GM21576 (cell line): ENCODE data around the gene KLHL18.
"Not testable (repeated sequence)": the region's sequence is repeated elsewhere in the genome, so short reads cannot be mapped to it uniquely, and the experiment has no call there.

ENCODE experiments used
- ATAC-seq: cut with Tn5 transposase; IDR thresholded peaks from one replicate; pipeline ENCODE4 v1.9.1; 2021; ENCODE audit warnings: mild to moderate bottlenecking, moderate library complexity; ENCODE audit not compliant: unreplicated experiment

KLHL18 gene

GRCh38 chr3:47282424-47283192 lies at the start of gene KLHL18, which contains the start of gene KIF9:
Gene KLHL18, plus strand, starts transcription at chr3:47282944. Its CDS starts 22 bp downstream, at chr3:47282966.
Gene KIF9, minus strand, starts transcription at chr3:47282799. Its CDS starts 5,425 bp downstream, at chr3:47277374.
- peak; percentile 82 for ATAC-seq

DNA sequence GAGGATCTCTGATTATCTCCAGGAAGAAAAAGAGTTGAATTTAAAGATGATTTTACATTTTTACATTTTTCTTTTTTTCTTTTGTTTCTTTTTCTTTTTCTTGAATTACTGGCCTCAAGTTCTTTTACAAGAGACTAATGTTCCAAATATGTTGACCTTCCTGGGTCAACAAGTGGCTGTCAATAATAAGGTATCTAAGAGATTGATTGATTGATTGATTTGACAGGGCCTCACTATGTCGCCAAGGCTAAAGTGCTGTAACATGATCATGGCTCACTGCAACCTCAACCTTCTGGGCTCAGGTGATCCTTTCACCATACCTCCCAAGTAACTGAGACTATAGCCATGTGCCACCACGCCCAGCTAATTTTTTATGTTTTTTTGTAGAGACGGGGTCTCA lies 44.7 kb upstream of the KLHL18 start:
- ATAC-seq: no peak

DNA sequence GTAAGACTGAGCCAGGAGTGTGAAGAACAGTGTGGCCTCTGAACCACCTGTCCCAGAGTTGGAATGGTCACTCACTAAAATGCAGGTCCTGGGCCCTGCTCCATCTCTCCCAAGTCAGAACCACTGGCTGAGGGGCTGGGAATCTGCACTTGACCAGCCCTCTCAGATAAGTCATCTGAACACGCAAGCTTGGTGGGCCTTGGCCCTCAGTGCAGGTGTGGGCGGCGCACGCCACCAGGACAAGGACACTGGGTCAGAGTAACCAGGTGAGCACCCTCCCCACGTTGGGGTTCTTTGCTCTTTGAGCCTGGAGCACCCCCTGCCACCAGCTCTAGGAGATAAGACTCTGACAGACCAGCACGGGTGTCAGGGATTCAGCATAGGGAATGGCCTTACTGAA lies 42.8 kb upstream of the KLHL18 start:
- no peak for ATAC-seq

GRCh38 chr3:47243419-47244147 lies 39.2 kb upstream of the KLHL18 start:
- ATAC-seq: no peak

- no peak for ATAC-seq
Observed at GRCh38 chr3:47244531-47245100, 38.1 kb upstream of the KLHL18 start.

GRCh38 chr3:47245271-47245670 lies 37.5 kb upstream of the KLHL18 start:
- no peak for ATAC-seq

- ATAC-seq: no peak
Observed at GRCh38 chr3:47247131-47248064, 35.3 kb upstream of the KLHL18 start.

- no peak for ATAC-seq
Observed at GRCh38 chr3:47250309-47251060, 32.3 kb upstream of the KLHL18 start.

DNA sequence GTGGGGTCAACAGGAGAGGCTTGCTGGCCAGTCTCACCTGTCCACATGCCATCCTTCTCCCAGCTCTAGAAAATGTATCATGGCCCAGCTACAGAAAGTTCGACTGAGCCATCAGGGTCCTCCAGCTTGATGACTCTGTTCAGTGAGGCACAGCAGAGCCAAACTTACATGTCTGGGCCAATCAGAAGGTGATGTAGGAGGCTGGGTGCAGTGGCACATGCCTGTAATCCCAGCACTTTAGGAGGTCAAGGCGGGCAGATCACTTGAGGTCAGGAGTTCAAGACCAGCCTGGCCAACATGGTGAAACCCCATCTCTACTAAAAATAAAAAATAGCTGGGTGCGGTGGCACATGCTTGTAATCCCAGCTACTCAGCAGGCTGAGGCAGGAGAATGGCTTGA lies 31.7 kb upstream of the KLHL18 start:
- ATAC-seq: not testable (repeated sequence)

DNA sequence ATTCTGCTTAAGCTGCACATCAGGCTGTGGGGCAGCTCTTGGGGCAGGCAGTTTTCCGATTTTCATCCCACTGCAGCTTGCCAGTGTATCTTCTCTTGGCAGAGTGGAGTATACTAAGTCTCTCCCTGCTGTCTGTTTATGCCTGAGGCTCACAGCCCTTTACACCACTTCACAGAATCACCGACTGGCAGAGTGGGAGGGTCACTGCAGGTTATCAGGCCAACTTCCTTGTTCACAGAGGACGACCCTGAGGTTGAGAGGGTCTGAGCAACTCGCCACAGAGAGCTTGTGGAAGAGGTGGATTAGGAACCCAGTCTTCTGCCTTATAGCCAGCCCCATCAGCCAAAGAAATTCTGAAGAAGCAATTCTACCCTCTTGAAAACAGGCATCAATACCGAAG lies 31.1 kb upstream of the KLHL18 start:
- no peak for ATAC-seq

GRCh38 chr3:47256331-47256730 lies 26.4 kb upstream of the KLHL18 start:
- ATAC-seq: not testable (repeated sequence)

- no peak for ATAC-seq
Observed at GRCh38 chr3:47259114-47259513, 23.6 kb upstream of the KLHL18 start.

GRCh38 chr3:47260605-47261004 lies 22.1 kb upstream of the KLHL18 start:
- no peak for ATAC-seq

DNA sequence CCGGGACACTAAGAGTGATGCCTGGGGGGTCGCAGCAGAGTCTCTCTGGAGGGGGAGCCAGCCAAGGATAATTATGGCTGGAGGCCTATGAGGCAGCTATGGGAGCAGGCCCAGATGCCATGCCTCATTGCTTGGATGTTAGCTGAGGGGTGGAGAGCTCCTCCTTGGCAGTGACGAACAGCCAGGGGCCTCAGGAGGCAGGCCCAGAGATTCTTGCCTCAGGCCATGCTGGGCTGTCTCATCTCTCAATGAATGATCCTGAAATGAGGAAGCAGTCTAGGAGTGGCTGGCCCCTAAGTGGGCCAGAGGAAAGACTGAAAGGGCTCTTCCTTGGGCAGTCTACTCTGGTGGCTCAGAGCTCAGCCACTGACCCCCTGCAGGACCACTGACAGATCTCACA lies 21.4 kb upstream of the KLHL18 start:
- no peak for ATAC-seq

DNA sequence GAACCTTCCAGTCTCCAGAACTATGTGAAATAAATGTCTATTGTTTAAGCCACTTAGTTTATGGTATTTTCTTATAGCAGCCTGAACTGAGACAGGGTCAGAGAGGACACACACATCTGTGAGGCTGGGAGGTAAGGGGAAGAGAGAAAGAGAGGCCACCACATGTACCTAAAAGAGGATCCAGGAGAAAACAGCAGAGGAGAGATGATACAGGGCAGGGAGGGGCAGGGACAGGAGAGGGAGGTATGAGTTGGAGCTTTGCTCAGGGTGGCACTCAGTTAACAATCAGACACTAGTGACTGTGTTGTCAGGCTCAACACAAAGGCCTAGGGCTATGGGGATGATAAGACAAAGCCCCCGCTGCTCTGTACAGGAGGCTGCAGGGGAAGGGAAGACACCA lies 17.7 kb upstream of the KLHL18 start:
- ATAC-seq: no peak

DNA sequence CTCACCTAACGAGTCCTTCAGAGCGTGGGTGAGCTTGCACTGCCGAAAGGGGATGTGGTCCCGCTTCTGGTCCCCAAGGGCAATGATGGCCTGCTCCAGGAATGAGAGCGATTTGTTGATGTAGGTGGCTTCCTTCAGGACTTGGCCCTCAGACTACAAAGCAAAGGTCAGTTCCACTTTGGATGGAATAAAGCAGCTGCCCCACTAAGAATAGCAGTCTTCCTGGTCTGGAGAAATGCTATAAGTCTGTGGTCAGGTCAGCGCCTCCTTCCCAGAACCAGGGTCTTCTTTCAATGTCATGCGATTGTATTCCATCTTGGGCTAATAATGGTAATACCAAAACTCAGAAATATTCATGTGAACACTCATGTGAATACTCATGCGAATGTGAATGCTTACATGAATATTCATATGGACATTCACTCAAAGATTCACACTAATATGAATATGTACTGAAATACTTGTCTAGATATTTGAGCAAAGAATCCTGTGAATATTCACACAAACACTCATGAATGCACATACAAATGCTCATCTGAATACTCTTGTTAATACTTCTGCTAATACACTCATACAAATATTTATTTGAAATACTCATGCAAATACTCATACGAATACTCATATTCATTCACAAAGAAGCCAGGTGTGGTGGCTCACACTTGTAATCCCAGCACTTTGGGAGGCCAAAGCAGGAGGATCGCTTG lies 16.9 kb upstream of the KLHL18 start:
- ATAC-seq: no peak

DNA sequence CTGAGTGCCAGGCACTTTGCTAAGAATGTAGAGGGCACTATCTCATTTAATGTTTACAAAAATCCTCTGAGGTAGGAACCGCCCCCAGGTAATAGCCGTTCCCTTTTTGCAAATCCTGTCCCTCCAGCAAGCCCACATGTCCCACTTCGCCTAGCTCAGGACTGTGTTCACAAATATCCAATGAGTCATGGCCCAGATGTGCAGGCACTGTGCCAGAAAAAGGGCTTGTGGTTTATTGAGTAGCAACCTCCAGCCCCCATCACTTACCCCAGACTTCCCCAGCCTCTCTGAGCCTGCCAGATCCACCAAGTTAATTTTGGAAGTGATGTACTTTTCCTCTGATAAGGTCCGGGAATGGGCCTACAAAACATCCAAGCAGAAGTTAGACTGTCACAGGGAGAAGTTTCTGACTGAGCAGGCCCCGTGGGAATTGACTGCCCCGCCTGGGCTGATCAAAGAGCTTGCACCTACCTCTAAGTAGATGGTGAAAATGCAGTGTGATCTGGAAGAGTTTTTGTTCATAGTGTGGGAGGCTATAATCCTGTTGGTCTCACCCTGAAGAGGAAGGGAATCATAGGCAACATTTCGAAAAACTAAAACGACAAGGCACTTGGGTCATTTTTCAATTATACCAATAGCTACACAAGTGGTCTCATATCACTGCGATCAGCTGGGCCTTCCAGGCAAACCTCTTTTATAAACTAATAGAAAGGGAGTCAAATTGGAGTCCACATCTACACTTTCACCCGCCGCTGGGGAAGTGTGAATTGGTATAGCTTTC lies 15.8 kb upstream of the KLHL18 start:
- ATAC-seq: no peak

DNA sequence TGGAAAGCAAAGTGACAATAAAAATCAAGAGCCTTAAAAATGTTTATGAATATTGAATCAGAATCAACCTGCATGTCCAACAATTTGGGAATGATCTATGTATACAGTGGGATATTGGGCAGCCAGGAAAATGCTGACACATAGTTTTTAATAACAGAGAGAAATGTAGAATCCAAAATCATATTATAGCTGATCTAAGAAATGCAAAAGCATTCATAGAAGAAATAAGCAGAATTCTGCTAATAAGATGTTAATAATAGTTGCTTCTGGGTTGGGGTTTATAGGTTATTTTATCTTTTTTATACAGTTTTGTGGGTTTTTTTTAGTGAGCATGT lies 15.3 kb upstream of the KLHL18 start:
- no peak for ATAC-seq

GRCh38 chr3:47270526-47270925 lies 12.2 kb upstream of the KLHL18 start:
- no peak for ATAC-seq
